GM12878 (cell line): ENCODE results near the gene SCAMP5. TPM values are rescaled to one million over a fixed set of nuclear protein-coding genes. Genes with fewer than 3 reads are reported as not detected.

Experiments
- ATAC-seq: fragments of 200-7000 bp; cut with Tn5 transposase; 3 replicates; pipeline ENCODE4 v1.9.1; 2020; ENCODE audit warnings: mild to moderate bottlenecking, moderate library complexity
- BruUV-seq: library from RNA; stranded (reverse); fragments of 400-500 nt; replicated peaks from 2 replicates; lab custom pipeline; 2021; lab: Mats Ljungman, UMichigan
- CTCF ChIA-PET: fragments of 300-600 bp; sonication (Branson Sonifier 250); formaldehyde crosslinking; extraction: SDS; loops from one replicate; lab custom pipeline; 2021; ENCODE audit warnings: inconsistent platforms; lab: Yijun Ruan, JAX
- POLR2A ChIA-PET: fragments of 350-600 bp; formaldehyde crosslinking; extraction: SDS; loops from one replicate; lab custom pipeline; 2021; ENCODE audit warnings: inconsistent platforms; lab: Charles Lee
- RAD21 ChIA-PET: fragments of 300-600 bp; sonication (Branson Sonifier 250); formaldehyde crosslinking; loops from one replicate; lab custom pipeline; 2023; ENCODE audit warnings: antibody characterized with exemption; ENCODE audit not compliant: unreplicated experiment; lab: Charles Lee
- SMC1A ChIA-PET: fragments of 300-600 bp; sonication (Branson Sonifier 250); formaldehyde crosslinking; loops from one replicate; lab custom pipeline; 2023; ENCODE audit not compliant: unreplicated experiment, uncharacterized antibody; lab: Charles Lee
- DNase-seq: peaks from one replicate; pipeline ENCODE4 v3.0.0-alpha.2; 2011; ENCODE audit warnings: low read depth, low spot score
- FAIRE-seq: peaks from 3 replicates; lab custom pipeline; 2011; peaks lifted over from hg19 to GRCh38; lab: Jason Lieb, UNC
- H2AFZ ChIP-seq: 2 replicates; pipeline ENCODE4 v1.6.0; 2011; ENCODE audit warnings: low read depth, low read length, control low read depth; ENCODE audit not compliant: control insufficient read depth
- H3K27ac ChIP-seq: 2 replicates; pipeline ENCODE4 v1.5.1; 2011; ENCODE audit warnings: control low read depth; ENCODE audit not compliant: control insufficient read depth, insufficient read depth
- H3K27me3 ChIP-seq, 2 experiments: replicated peaks in 1 of 2; 2 replicates each; pipeline versions ENCODE4 v1.6.0 to v1.6.1; 2011; ENCODE audit warnings: low read length in 1 of 2; ENCODE audit not compliant: control insufficient read depth in 2 of 2, insufficient read depth in 2 of 2
- H3K36me3 ChIP-seq, 2 experiments: 2 replicates each; pipeline ENCODE4 v1.5.1; 2011; ENCODE audit warnings: low read length in 1 of 2; ENCODE audit not compliant: control insufficient read depth in 2 of 2, insufficient read depth in 2 of 2
- H3K4me1 ChIP-seq: 2 replicates; pipeline ENCODE4 v1.6.1; 2011; ENCODE audit warnings: mild to moderate bottlenecking, low read length, moderate library complexity, mixed read lengths; ENCODE audit not compliant: control insufficient read depth, insufficient read depth
- H3K4me2 ChIP-seq: 2 replicates; pipeline ENCODE4 v1.6.0; 2011; ENCODE audit warnings: control low read depth; ENCODE audit not compliant: control insufficient read depth, insufficient read depth
- H3K4me3 ChIP-seq: fragments of 200-600 bp; sonication (generic); 2 replicates; pipeline ENCODE4 v1.5.1; 2016
- H3K79me2 ChIP-seq: 2 replicates; pipeline ENCODE4 v1.6.0; 2011; ENCODE audit warnings: low read length; ENCODE audit not compliant: control insufficient read depth, insufficient read depth
- H3K9ac ChIP-seq: 2 replicates; pipeline ENCODE4 v1.8.0; 2011; ENCODE audit warnings: low read length, control low read depth, mixed read lengths; ENCODE audit not compliant: control insufficient read depth, insufficient read depth
- H3K9me3 ChIP-seq: replicated peaks from 3 replicates; pipeline ENCODE4 v1.5.1; 2011; ENCODE audit warnings: mild to moderate bottlenecking, low read length; ENCODE audit not compliant: control insufficient read depth, insufficient read depth
- H4K20me1 ChIP-seq: 2 replicates; pipeline ENCODE4 v1.6.0; 2011; ENCODE audit not compliant: control insufficient read depth, insufficient read depth
- BCL3 ChIP-seq: IDR thresholded peaks from 2 replicates; pipeline ENCODE4 v1.6.1; 2011; ENCODE audit warnings: borderline replicate concordance, low read depth, mild to moderate bottlenecking, moderate library complexity, low read length; ENCODE audit not compliant: insufficient read depth, poor library complexity, severe bottlenecking
- BMI1 ChIP-seq: fragments of 450-650 bp; IDR thresholded peaks from 2 replicates; pipeline ENCODE4 v1.6.1; 2016; ENCODE audit warnings: mild to moderate bottlenecking, moderate library complexity, borderline replicate concordance
- CHD4 ChIP-seq: fragments of 200-600 bp; sonication (generic); IDR thresholded peaks from 2 replicates; pipeline ENCODE4 v1.6.1; 2016; ENCODE audit warnings: mild to moderate bottlenecking
- FOXM1 ChIP-seq: IDR thresholded peaks from 2 replicates; pipeline ENCODE4 v1.6.1; 2012; ENCODE audit warnings: low read depth, mild to moderate bottlenecking, inconsistent platforms, low read length, moderate library complexity
- MEF2B ChIP-seq: fragments of 450-650 bp; IDR thresholded peaks from 2 replicates; pipeline ENCODE4 v1.6.1; 2018; ENCODE audit warnings: mild to moderate bottlenecking, moderate library complexity; ENCODE audit not compliant: partially characterized antibody, poor library complexity, severe bottlenecking
- RB1 ChIP-seq: fragments of 450-650 bp; formaldehyde crosslinking; IDR thresholded peaks from 2 replicates; pipeline ENCODE4 v1.6.1; 2017; ENCODE audit warnings: mild to moderate bottlenecking, borderline replicate concordance
- SREBF2 ChIP-seq: IDR thresholded peaks from 2 replicates; pipeline ENCODE4 v1.6.1; 2012; ENCODE audit warnings: mild to moderate bottlenecking, low read length
- SRF ChIP-seq, 2 experiments: IDR thresholded peaks; 2 replicates each; pipeline ENCODE4 v1.6.1; 2011; ENCODE audit warnings: low read depth in 2 of 2, low read length in 2 of 2, mild to moderate bottlenecking in 1 of 2, moderate library complexity in 1 of 2
- WGBS: methylation state at CpG from one replicate; pipeline ENCODE4 v1.1.6; 2016; ENCODE audit warnings: low lambda C conversion rate; ENCODE audit not compliant: insufficient replicate concordance, insufficient coverage; ENCODE audit errors: missing lambda C conversion rate; 5-methylcytosine and 5-hydroxymethylcytosine counted together
- in situ Hi-C: fragments of 300-500 bp; cut with MboI; formaldehyde crosslinking; loops from 9 replicates; pipeline ENCODE4 v1.14.3; 2018; ENCODE audit warnings: mixed read lengths
- intact Hi-C: fragments of 100-400 bp; cut with micrococcal nuclease; formaldehyde crosslinking; loops from one replicate; pipeline ENCODE4 v1.14.2; 2022; ENCODE audit not compliant: unreplicated experiment
- polyA plus RNA-seq, 11 experiments: library from polyadenylated mRNA; depleted of rRNA in 4 of 11; unstranded in 6 of 11; stranded (reverse) in 5 of 11; fragments of >200 nt; fragmentation: Nextera tagmentation in 4 of 11; fragmentation: Illumina TruSeq in 1 of 11; extraction: Ambion mirVana in 4 of 11; extraction: Trizol in 1 of 11; gene quantifications; 1 replicate in 1 of 11; 2 replicates in 10 of 11; pipeline versions ENCODE4 v1.2.1 to v1.2.3, GENCODE V29; 2011 to 2016; ENCODE audit warnings: inconsistent platforms in 2 of 11, missing spikeins in 2 of 11, low read depth in 1 of 11
- total RNA-seq, 4 experiments: library from RNA; depleted of rRNA in 3 of 4; stranded (reverse); fragments of >200 nt in 3 of 4; fragmentation: Illumina TruSeq in 1 of 4; extraction: Trizol in 1 of 4; gene quantifications; 2 replicates each; pipeline versions ENCODE4 v1.2.1 to v1.2.3, GENCODE V29; 2013 to 2021

SCAMP5 gene
- total and polyA plus RNA-seq, 10 of the 15 experiments (the other 5 are each of a cell fraction or from before 2014, with no cell fraction given), result 1.6 to 41.6 (median 16.9) TPM

- Histone ChIP-seq H3K27me3 (no peaks in the 10 kb centered on the region), H3K4me2 (no peak overlapping the region), H3K9ac (no peak overlapping the region), H2AFZ (no peak overlapping the region), H3K79me2 (peaks cover 21% of the 10 kb centered on the region), H3K4me3 (no peak overlapping the region), H3K27ac (peak overlapping the region; percentile 15; the same call in 1 of the 2 replicates), H3K9me3 (no peaks in the 10 kb centered on the region), H4K20me1 (no peaks in the 10 kb centered on the region), H3K36me3 (peaks cover 12 to 15% of the 10 kb centered on the region in 2 experiments), H3K4me1 (peaks cover 35% of the 10 kb centered on the region)
- 89% methylated on average over 6 of the region's 6 CpGs for WGBS
- DNase-seq (no peak), FAIRE-seq (no peak), ATAC-seq (no peak)
- TF ChIP-seq CHD4 (no peak), SREBF2 (no peak), SRF (IDR thresholded peaks at IDR 0.05; ENCODE audit: low read depth in 2 of 2, low read length in 2 of 2) (no peak), RB1 (no peak), BMI1 (no peak), FOXM1 (no peak), MEF2B (no peak), BCL3 (no peak)
- SMC1A ChIA-PET, result no interaction called here
- CTCF ChIA-PET, result interaction anchor here (0.6 kb wide), 1 partner anchor 146 kb away, joined by 3 read pairs; no protein-coding TSS in a partner anchor
- intact Hi-C loops, result no loop called here
- no TSS peak for BruUV-seq
- POLR2A ChIA-PET, result no interaction called here
- in situ Hi-C loops, result no loop called here
- RAD21 ChIA-PET, result interaction anchor here (0.7 kb wide), 1 partner anchor 10 kb away, joined by 3 read pairs; no protein-coding TSS in a partner anchor
These were observed 55.8 kb downstream of the SCAMP5 start for GRCh38 chr15:75051191-75051608.
